Measurements from ENCODE around the gene FRMD3.

The FRMD3 gene

GRCh38 chr9:83435301-83435700, 102.9 kb downstream of the FRMD3 start:
- Histone ChIP-seq H3K4me2 (ENCODE audit: insufficient read depth, low read length, poor library complexity, severe bottlenecking) (no peak overlapping the region), H3K4me3 (ENCODE audit: low read length in 2 of 2) (no peak overlapping the region), H3K27me3 (ENCODE audit: control insufficient read depth in 3 of 3, insufficient read depth in 3 of 3, low read depth in 1 of 3, low read length in 3 of 3) (no peaks in the 10 kb centered on the region), H3K9me3 (replicated peaks in 1 of 2; ENCODE audit: control insufficient read depth in 2 of 2, insufficient read depth in 1 of 2, low read depth in 1 of 2, low read length in 2 of 2) (no peaks in the 10 kb centered on the region), H2AK5ac (ENCODE audit: low read depth, low read length) (no peak overlapping the region), H3K79me1 (ENCODE audit: low read depth, low read length) (no peaks in the 10 kb centered on the region), H3K4ac (ENCODE audit: low read length) (no peak overlapping the region), H3K23ac (ENCODE audit: low read depth, low read length, poor library complexity) (no peak overlapping the region), H2BK15ac (ENCODE audit: low read length) (no peak overlapping the region), H3K18ac (ENCODE audit: low read length) (no peak overlapping the region), H4K91ac (ENCODE audit: low read depth, low read length, poor library complexity) (no peak overlapping the region), H2AFZ (ENCODE audit: low read length) (no peak overlapping the region), H2BK5ac (ENCODE audit: low read length) (no peak overlapping the region), H3K36me3 (replicated peaks in 1 of 2; ENCODE audit: control insufficient read depth in 2 of 2, insufficient read depth in 2 of 2, low read length in 2 of 2) (no peaks in the 10 kb centered on the region), H4K8ac (ENCODE audit: low read depth, low read length) (no peak overlapping the region), H3K14ac (ENCODE audit: low read length) (no peak overlapping the region), H3K9ac (ENCODE audit: low read depth, low read length, poor library complexity) (no peak overlapping the region), H2BK12ac (ENCODE audit: low read length) (no peak overlapping the region), H2BK120ac (ENCODE audit: low read depth, low read length) (no peak overlapping the region), H3K27ac (replicated peaks; ENCODE audit: low read length) (no peak overlapping the region), H3K4me1 (ENCODE audit: control insufficient read depth in 2 of 2, insufficient read depth in 1 of 2, low read depth in 1 of 2, low read length in 2 of 2) (peaks cover 8 to 14% of the 10 kb centered on the region in 2 donors)
- no peak for DNase-seq (ENCODE audit: low spot score)
- WGBS, 2 donors (ENCODE audit: extremely low coverage in 2 of 2, insufficient read length in 2 of 2, insufficient replicate concordance in 1 of 2): no CpG with 5 or more reads among the region's 4 CpGs

GRCh38 chr9:83434254-83434653, 103.9 kb downstream of the FRMD3 start:
- no peak overlapping the region for H2AFZ ChIP-seq (ENCODE audit: low read length)
- H2BK120ac ChIP-seq (ENCODE audit: low read depth, low read length): no peak overlapping the region
- H3K27ac ChIP-seq (replicated peaks; ENCODE audit: low read length): no peak overlapping the region
- H2BK5ac ChIP-seq (ENCODE audit: low read length): no peak overlapping the region
- no peaks in the 10 kb centered on the region for H3K27me3 ChIP-seq (ENCODE audit: control insufficient read depth in 3 of 3, insufficient read depth in 3 of 3, low read depth in 1 of 3, low read length in 3 of 3)
- DNase-seq (ENCODE audit: low spot score): no peak
- H3K4ac ChIP-seq (ENCODE audit: low read length): no peak overlapping the region
- H2BK12ac ChIP-seq (ENCODE audit: low read length): no peak overlapping the region
- no CpG with 5 or more reads among the region's 1 CpG for WGBS, 2 donors (ENCODE audit: extremely low coverage in 2 of 2, insufficient read length in 2 of 2, insufficient replicate concordance in 1 of 2)
- H3K18ac ChIP-seq (ENCODE audit: low read length): no peak overlapping the region
- no peak overlapping the region for H4K91ac ChIP-seq (ENCODE audit: low read depth, low read length, poor library complexity)
- H3K14ac ChIP-seq (ENCODE audit: low read length): no peak overlapping the region
- H2BK15ac ChIP-seq (ENCODE audit: low read length): no peak overlapping the region
- H3K4me1 ChIP-seq (ENCODE audit: control insufficient read depth in 2 of 2, insufficient read depth in 1 of 2, low read depth in 1 of 2, low read length in 2 of 2): peaks cover 8 to 14% of the 10 kb centered on the region in 2 donors
- no peak overlapping the region for H3K4me3 ChIP-seq (ENCODE audit: low read length in 2 of 2)
- H3K36me3 ChIP-seq (replicated peaks in 1 of 2; ENCODE audit: control insufficient read depth in 2 of 2, insufficient read depth in 2 of 2, low read length in 2 of 2): no peaks in the 10 kb centered on the region
- H2AK5ac ChIP-seq (ENCODE audit: low read depth, low read length): no peak overlapping the region
- no peak overlapping the region for H3K4me2 ChIP-seq (ENCODE audit: insufficient read depth, low read length, poor library complexity, severe bottlenecking)
- no peak overlapping the region for H4K8ac ChIP-seq (ENCODE audit: low read depth, low read length)
- no peaks in the 10 kb centered on the region for H3K9me3 ChIP-seq (replicated peaks in 1 of 2; ENCODE audit: control insufficient read depth in 2 of 2, insufficient read depth in 1 of 2, low read depth in 1 of 2, low read length in 2 of 2)
- no peak overlapping the region for H3K23ac ChIP-seq (ENCODE audit: low read depth, low read length, poor library complexity)
- H3K9ac ChIP-seq (ENCODE audit: low read depth, low read length, poor library complexity): no peak overlapping the region
- no peaks in the 10 kb centered on the region for H3K79me1 ChIP-seq (ENCODE audit: low read depth, low read length)

- Histone ChIP-seq H3K18ac (ENCODE audit: low read length) (no peak overlapping the region), H2BK15ac (ENCODE audit: low read length) (no peak overlapping the region), H2BK12ac (ENCODE audit: low read length) (no peak overlapping the region), H2BK120ac (ENCODE audit: low read depth, low read length) (no peak overlapping the region), H3K4ac (ENCODE audit: low read length) (no peak overlapping the region), H2BK5ac (ENCODE audit: low read length) (no peak overlapping the region), H3K4me1 (ENCODE audit: control insufficient read depth in 2 of 2, insufficient read depth in 1 of 2, low read depth in 1 of 2, low read length in 2 of 2) (peaks cover 8 to 14% of the 10 kb centered on the region in 2 donors), H3K4me3 (ENCODE audit: low read length in 2 of 2) (no peak overlapping the region), H3K4me2 (ENCODE audit: insufficient read depth, low read length, poor library complexity, severe bottlenecking) (no peak overlapping the region), H4K91ac (ENCODE audit: low read depth, low read length, poor library complexity) (no peak overlapping the region), H3K23ac (ENCODE audit: low read depth, low read length, poor library complexity) (no peak overlapping the region), H2AFZ (ENCODE audit: low read length) (no peak overlapping the region), H3K27ac (replicated peaks; ENCODE audit: low read length) (no peak overlapping the region), H3K27me3 (ENCODE audit: control insufficient read depth in 3 of 3, insufficient read depth in 3 of 3, low read depth in 1 of 3, low read length in 3 of 3) (no peaks in the 10 kb centered on the region), H3K36me3 (replicated peaks in 1 of 2; ENCODE audit: control insufficient read depth in 2 of 2, insufficient read depth in 2 of 2, low read length in 2 of 2) (no peaks in the 10 kb centered on the region), H3K14ac (ENCODE audit: low read length) (no peak overlapping the region), H3K9ac (ENCODE audit: low read depth, low read length, poor library complexity) (no peak overlapping the region), H2AK5ac (ENCODE audit: low read depth, low read length) (no peak overlapping the region), H4K8ac (ENCODE audit: low read depth, low read length) (no peak overlapping the region), H3K9me3 (replicated peaks in 1 of 2; ENCODE audit: control insufficient read depth in 2 of 2, insufficient read depth in 1 of 2, low read depth in 1 of 2, low read length in 2 of 2) (no peaks in the 10 kb centered on the region), H3K79me1 (ENCODE audit: low read depth, low read length) (no peaks in the 10 kb centered on the region)
- no peak for DNase-seq (ENCODE audit: low spot score)
- no CpG with 5 or more reads among the region's 1 CpG for WGBS, 2 donors (ENCODE audit: extremely low coverage in 2 of 2, insufficient read length in 2 of 2, insufficient replicate concordance in 1 of 2)
Observed at GRCh38 chr9:83433846-83434245, 104.4 kb downstream of the FRMD3 start.

- H4K91ac ChIP-seq (ENCODE audit: low read depth, low read length, poor library complexity): no peak overlapping the region
- H2BK15ac ChIP-seq (ENCODE audit: low read length): no peak overlapping the region
- no peak overlapping the region for H4K8ac ChIP-seq (ENCODE audit: low read depth, low read length)
- no peaks in the 10 kb centered on the region for H3K27me3 ChIP-seq (ENCODE audit: control insufficient read depth in 3 of 3, insufficient read depth in 3 of 3, low read depth in 1 of 3, low read length in 3 of 3)
- no peak overlapping the region for H2AFZ ChIP-seq (ENCODE audit: low read length)
- no peak overlapping the region for H2BK12ac ChIP-seq (ENCODE audit: low read length)
- H3K4me2 ChIP-seq (ENCODE audit: insufficient read depth, low read length, poor library complexity, severe bottlenecking): no peak overlapping the region
- H3K4ac ChIP-seq (ENCODE audit: low read length): no peak overlapping the region
- H3K14ac ChIP-seq (ENCODE audit: low read length): no peak overlapping the region
- no peak overlapping the region for H3K23ac ChIP-seq (ENCODE audit: low read depth, low read length, poor library complexity)
- peaks cover 8 to 14% of the 10 kb centered on the region in 2 donors for H3K4me1 ChIP-seq (ENCODE audit: control insufficient read depth in 2 of 2, insufficient read depth in 1 of 2, low read depth in 1 of 2, low read length in 2 of 2)
- no peak overlapping the region for H3K18ac ChIP-seq (ENCODE audit: low read length)
- no peak overlapping the region for H3K27ac ChIP-seq (replicated peaks; ENCODE audit: low read length)
- H3K79me1 ChIP-seq (ENCODE audit: low read depth, low read length): no peaks in the 10 kb centered on the region
- WGBS, 2 donors (ENCODE audit: extremely low coverage in 2 of 2, insufficient read length in 2 of 2, insufficient replicate concordance in 1 of 2): no CpG with 5 or more reads among the region's 2 CpGs
- no peak overlapping the region for H2BK120ac ChIP-seq (ENCODE audit: low read depth, low read length)
- H3K36me3 ChIP-seq (replicated peaks in 1 of 2; ENCODE audit: control insufficient read depth in 2 of 2, insufficient read depth in 2 of 2, low read length in 2 of 2): no peaks in the 10 kb centered on the region
- no peak for DNase-seq (ENCODE audit: low spot score)
- H3K4me3 ChIP-seq (ENCODE audit: low read length in 2 of 2): no peak overlapping the region
- H2BK5ac ChIP-seq (ENCODE audit: low read length): no peak overlapping the region
- no peak overlapping the region for H2AK5ac ChIP-seq (ENCODE audit: low read depth, low read length)
- no peaks in the 10 kb centered on the region for H3K9me3 ChIP-seq (replicated peaks in 1 of 2; ENCODE audit: control insufficient read depth in 2 of 2, insufficient read depth in 1 of 2, low read depth in 1 of 2, low read length in 2 of 2)
- no peak overlapping the region for H3K9ac ChIP-seq (ENCODE audit: low read depth, low read length, poor library complexity)
Observed at GRCh38 chr9:83432877-83433550, 105.2 kb downstream of the FRMD3 start.

All from neuronal stem cell (in vitro differentiated cells).